Measurements from ENCODE around the gene SAMMSON.

SAMMSON gene

GRCh38 chr3:70003119-70003518 lies 3.6 kb downstream of the SAMMSON start:
- TF ChIP-seq FOXP2 (optimal IDR thresholded peaks at IDR 0.05; ENCODE audit: borderline replicate concordance, extremely low read depth, extremely low read length, insufficient read depth), result no peak
- no peak for TF ChIP-seq REST (IDR thresholded peaks at IDR 0.05; ENCODE audit: insufficient read depth in 1 of 2, low read depth in 2 of 2, low read length in 2 of 2)
- TF ChIP-seq SIN3A (IDR thresholded peaks at IDR 0.05; ENCODE audit: borderline replicate concordance, insufficient read depth, low read length), result no peak
- TF ChIP-seq TAF1 (IDR thresholded peaks at IDR 0.05; ENCODE audit: borderline replicate concordance, insufficient read depth, low read length), result no peak
- TF ChIP-seq POLR2AphosphoS5 (IDR thresholded peaks at IDR 0.05; ENCODE audit: low read depth, low read length), result no peak

- TF ChIP-seq REST (IDR thresholded peaks at IDR 0.05; ENCODE audit: insufficient read depth in 1 of 2, low read depth in 2 of 2, low read length in 2 of 2) (no peak), FOXP2 (optimal IDR thresholded peaks at IDR 0.05; ENCODE audit: borderline replicate concordance, extremely low read depth, extremely low read length, insufficient read depth) (no peak), TAF1 (IDR thresholded peaks at IDR 0.05; ENCODE audit: borderline replicate concordance, insufficient read depth, low read length) (no peak)
Observed at GRCh38 chr3:70006089-70006488, 6.6 kb downstream of the SAMMSON start.

GRCh38 chr3:70010346-70010745 lies 10.8 kb downstream of the SAMMSON start:
- TF ChIP-seq SIN3A (IDR thresholded peaks at IDR 0.05; ENCODE audit: borderline replicate concordance, insufficient read depth, low read length) (no peak), REST (IDR thresholded peaks at IDR 0.05; ENCODE audit: insufficient read depth in 1 of 2, low read depth in 2 of 2, low read length in 2 of 2) (no peak), TAF1 (IDR thresholded peaks at IDR 0.05; ENCODE audit: borderline replicate concordance, insufficient read depth, low read length) (no peak), POLR2AphosphoS5 (IDR thresholded peaks at IDR 0.05; ENCODE audit: low read depth, low read length) (no peak), FOXP2 (optimal IDR thresholded peaks at IDR 0.05; ENCODE audit: borderline replicate concordance, extremely low read depth, extremely low read length, insufficient read depth) (no peak)

GRCh38 chr3:70011582-70011981 lies 12.0 kb downstream of the SAMMSON start:
- no peak for TF ChIP-seq REST (IDR thresholded peaks at IDR 0.05; ENCODE audit: insufficient read depth in 1 of 2, low read depth in 2 of 2, low read length in 2 of 2)
- no peak for TF ChIP-seq SIN3A (IDR thresholded peaks at IDR 0.05; ENCODE audit: borderline replicate concordance, insufficient read depth, low read length)
- TF ChIP-seq POLR2AphosphoS5 (IDR thresholded peaks at IDR 0.05; ENCODE audit: low read depth, low read length), result no peak

GRCh38 chr3:70020906-70021660 lies 21.6 kb downstream of the SAMMSON start:
- TF ChIP-seq TAF1 (IDR thresholded peaks at IDR 0.05; ENCODE audit: borderline replicate concordance, insufficient read depth, low read length), result no peak
- no peak for TF ChIP-seq POLR2AphosphoS5 (IDR thresholded peaks at IDR 0.05; ENCODE audit: low read depth, low read length)
- TF ChIP-seq REST (IDR thresholded peaks at IDR 0.05; ENCODE audit: insufficient read depth in 1 of 2, low read depth in 2 of 2, low read length in 2 of 2), result no peak
- no peak for TF ChIP-seq SIN3A (IDR thresholded peaks at IDR 0.05; ENCODE audit: borderline replicate concordance, insufficient read depth, low read length)
- no peak for TF ChIP-seq FOXP2 (optimal IDR thresholded peaks at IDR 0.05; ENCODE audit: borderline replicate concordance, extremely low read depth, extremely low read length, insufficient read depth)
